GM23338 (cell line): ENCODE measurements around the gene FBXW7. TPM values are rescaled to one million over a fixed set of nuclear protein-coding genes. Genes with fewer than 3 reads are reported as not detected.

Experiments
- ATAC-seq: fragments of 200-7000 bp; cut with Tn5 transposase; 3 replicates; pipeline ENCODE4 v1.9.1; 2020
- DNase-seq: peaks from one replicate; pipeline ENCODE4 v3.0.0-alpha.2; 2015; ENCODE audit warnings: low spot score
- H2AFZ ChIP-seq: fragments of 200-600 bp; sonication (generic); 2 replicates; pipeline ENCODE4 v1.8.0; 2016; ENCODE audit warnings: antibody characterized with exemption, mild to moderate bottlenecking, moderate library complexity
- H3F3A ChIP-seq: fragments of 200-600 bp; sonication (generic); replicated peaks from 2 replicates; pipeline ENCODE4 v1.8.0; 2017; ENCODE audit warnings: antibody characterized with exemption, mixed run types, low read depth
- H3K27ac ChIP-seq: fragments of 200-600 bp; sonication (generic); 2 replicates; pipeline ENCODE4 v1.6.1; 2016; ENCODE audit warnings: low read depth
- H3K27me3 ChIP-seq: fragments of 200-600 bp; sonication (generic); 2 replicates; pipeline ENCODE4 v1.8.0; 2016; ENCODE audit warnings: mild to moderate bottlenecking, mixed run types, moderate library complexity; ENCODE audit not compliant: insufficient read depth
- H3K36me3 ChIP-seq: fragments of 200-600 bp; sonication (generic); 2 replicates; pipeline ENCODE4 v1.8.0; 2016; ENCODE audit warnings: mild to moderate bottlenecking; ENCODE audit not compliant: insufficient read depth
- H3K4me1 ChIP-seq: fragments of 200-600 bp; sonication (generic); 2 replicates; pipeline ENCODE4 v1.8.0; 2016; ENCODE audit warnings: mild to moderate bottlenecking, moderate library complexity; ENCODE audit not compliant: insufficient read depth
- H3K4me2 ChIP-seq: fragments of 200-600 bp; sonication (generic); 2 replicates; pipeline ENCODE4 v1.7.1; 2017; ENCODE audit warnings: mixed run types
- H3K4me3 ChIP-seq: fragments of 200-600 bp; sonication (generic); 2 replicates; pipeline ENCODE4 v1.6.1; 2016; ENCODE audit warnings: mixed run types
- H3K79me2 ChIP-seq: fragments of 200-600 bp; sonication (generic); replicated peaks from 2 replicates; pipeline ENCODE4 v1.8.0; 2017; ENCODE audit warnings: mild to moderate bottlenecking; ENCODE audit not compliant: insufficient read depth
- H3K9me2 ChIP-seq: fragments of 200-600 bp; sonication (generic); 2 replicates; pipeline ENCODE4 v1.8.0; 2017; ENCODE audit not compliant: insufficient read depth
- H4K20me1 ChIP-seq: fragments of 200-600 bp; sonication (generic); replicated peaks from 2 replicates; pipeline ENCODE4 v1.8.0; 2017; ENCODE audit warnings: mild to moderate bottlenecking; ENCODE audit not compliant: insufficient read depth
- H3K27ac Mint-ChIP-seq: 2 replicates; pipeline ENCODE4 v1.8.0; 2020; ENCODE audit warnings: inconsistent platforms, mild to moderate bottlenecking, moderate library complexity, mixed read lengths
- H3K27me3 Mint-ChIP-seq: 3 replicates; pipeline ENCODE4 v1.8.0; 2022; ENCODE audit warnings: low read depth, mild to moderate bottlenecking, moderate library complexity, mixed read lengths, inconsistent platforms; ENCODE audit not compliant: insufficient read depth, poor library complexity
- H3K36me3 Mint-ChIP-seq: 3 replicates; pipeline ENCODE4 v1.8.0; 2021; ENCODE audit warnings: low read depth, mild to moderate bottlenecking, inconsistent platforms, moderate library complexity, mixed read lengths
- H3K4me1 Mint-ChIP-seq: 3 replicates; pipeline ENCODE4 v1.8.0; 2020; ENCODE audit warnings: mild to moderate bottlenecking, inconsistent platforms, mixed read lengths
- H3K4me3 Mint-ChIP-seq: 3 replicates; pipeline ENCODE4 v1.8.0; 2021; ENCODE audit warnings: moderate library complexity, mild to moderate bottlenecking, inconsistent platforms, mixed read lengths
- H3K9me3 Mint-ChIP-seq: 3 replicates; pipeline ENCODE4 v1.8.0; 2020; ENCODE audit warnings: moderate library complexity, mild to moderate bottlenecking, inconsistent platforms, mixed read lengths
- CREB1 ChIP-seq: fragments of 250-450 bp; sonication (Bioruptor Pico); IDR thresholded peaks from 2 replicates; pipeline ENCODE4 v1.5.0; 2020; ENCODE audit warnings: low read depth, mild to moderate bottlenecking, moderate library complexity
- EZH2 ChIP-seq: fragments of 200-600 bp; sonication (generic); IDR thresholded peaks from one replicate; pipeline ENCODE4 v1.8.0; 2017; ENCODE audit warnings: antibody characterized with exemption, mild to moderate bottlenecking, low read depth; ENCODE audit not compliant: unreplicated experiment
- EZH2phosphoT487 ChIP-seq: fragments of 200-600 bp; sonication (generic); IDR thresholded peaks from one replicate; pipeline ENCODE4 v1.8.1; 2018; ENCODE audit warnings: antibody characterized with exemption; ENCODE audit not compliant: unreplicated experiment
- JUNB ChIP-seq: IDR thresholded peaks from one replicate; pipeline ENCODE4 v1.6.1; 2016; ENCODE audit warnings: antibody characterized with exemption; ENCODE audit not compliant: unreplicated experiment
- NANOG ChIP-seq: IDR thresholded peaks from 2 replicates; pipeline ENCODE4 v1.6.1; 2016; ENCODE audit warnings: antibody characterized with exemption, borderline replicate concordance
- POLR2AphosphoS5 ChIP-seq: IDR thresholded peaks from 2 replicates; pipeline ENCODE4 v1.6.1; 2016; ENCODE audit warnings: antibody characterized with exemption, low read depth
- STAT1 ChIP-seq: IDR thresholded peaks from one replicate; pipeline ENCODE4 v1.6.1; 2016; ENCODE audit warnings: antibody characterized with exemption; ENCODE audit not compliant: unreplicated experiment
- ZNF114 ChIP-seq: fragments of 250-450 bp; sonication (Bioruptor Pico); IDR thresholded peaks from 2 replicates; pipeline ENCODE4 v1.5.0; 2020; ENCODE audit warnings: mild to moderate bottlenecking, moderate library complexity
- ZNF331 ChIP-seq: fragments of 250-450 bp; sonication (Bioruptor Pico); IDR thresholded peaks from 2 replicates; pipeline ENCODE4 v1.5.0; 2020; ENCODE audit warnings: low read depth, mild to moderate bottlenecking, moderate library complexity
- polyA plus RNA-seq: library from polyadenylated mRNA; unstranded; fragments of >200 nt; fragmentation: Nextera tagmentation; extraction: Ambion mirVana; gene quantifications from 2 replicates; pipeline ENCODE4 v1.2.1, GENCODE V29; 2016
- total RNA-seq: library from RNA; depleted of rRNA; stranded (reverse); fragments of >200 nt; shearing (Covaris generic); gene quantifications from 2 replicates; pipeline ENCODE4 v1.2.3, GENCODE V29; 2014
- TF ChIP-seq, protein P1 (sequence below), 2 experiments: fragments of 200-600 bp in 1 of 2; sonication (generic) in 1 of 2; conservative IDR thresholded peaks; 2 replicates each; pipeline versions ENCODE4 v1.5.1 to v1.6.1; 2016 to 2017; ENCODE audit warnings: antibody characterized with exemption in 2 of 2, low read depth in 2 of 2, mild to moderate bottlenecking in 2 of 2, moderate library complexity in 1 of 2
- TF ChIP-seq, protein P2 (sequence below): IDR thresholded peaks from one replicate; pipeline ENCODE4 v1.6.1; 2018; ENCODE audit warnings: antibody characterized with exemption; ENCODE audit not compliant: unreplicated experiment
- TF ChIP-seq, protein P3 (sequence below): IDR thresholded peaks from 2 replicates; pipeline ENCODE4 v1.6.1; 2016; ENCODE audit warnings: antibody characterized with exemption
- TF ChIP-seq, protein P4 (sequence below): fragments of 250-450 bp; sonication (Bioruptor Pico); IDR thresholded peaks from 2 replicates; pipeline ENCODE4 v1.5.0; 2020; ENCODE audit warnings: mild to moderate bottlenecking, moderate library complexity

The FBXW7 gene
- total and polyA plus RNA-seq, 2 experiments from 2014 or later: 25.8 to 34.7 TPM

DNA sequence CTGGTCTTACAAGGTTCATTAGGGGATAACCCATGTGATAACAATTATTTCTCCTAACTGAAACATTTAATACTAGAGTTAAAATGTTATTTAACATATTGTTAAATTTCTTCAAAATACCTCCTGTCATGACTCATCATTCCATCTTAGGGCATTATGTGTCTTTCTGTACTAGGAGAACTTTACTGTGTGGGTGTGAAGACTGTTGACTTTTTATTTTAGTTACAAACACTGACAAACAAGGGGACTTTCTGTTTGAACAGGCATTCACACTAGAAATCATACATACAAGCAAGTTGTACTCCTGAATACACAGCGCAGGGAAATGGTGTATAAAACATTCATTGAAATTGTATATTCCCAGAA, 175.9 kb downstream of the FBXW7 start:
- 0 out of 2 replicates have a peak, but pooled peaks cover 4% of the 10 kb centered on the region for H3K79me2 ChIP-seq
- no peaks in the 10 kb centered on the region for H3K9me2 ChIP-seq
- no peak overlapping the region for H3K27ac ChIP-seq
- H3K36me3 ChIP-seq: no peaks in the 10 kb centered on the region
- Mint-ChIP-seq H3K36me3 (no peaks in the 10 kb centered on the region), H3K4me1 (peaks cover 2% of the 10 kb centered on the region; the same call in 2 of the 3 replicates), H3K4me3 (no peak overlapping the region), H3K27ac (peak overlapping the region; percentile 49), H3K9me3 (no peaks in the 10 kb centered on the region), H3K27me3 (no peaks in the 10 kb centered on the region)
- ATAC-seq (no peak), DNase-seq (no peak)
- H3K4me2 ChIP-seq: no peak overlapping the region
- H3F3A ChIP-seq: no peaks in the 10 kb centered on the region
- H3K27me3 ChIP-seq: no peaks in the 10 kb centered on the region
- no peak for TF ChIP-seq JUNB
- TF ChIP-seq, protein P1, sequence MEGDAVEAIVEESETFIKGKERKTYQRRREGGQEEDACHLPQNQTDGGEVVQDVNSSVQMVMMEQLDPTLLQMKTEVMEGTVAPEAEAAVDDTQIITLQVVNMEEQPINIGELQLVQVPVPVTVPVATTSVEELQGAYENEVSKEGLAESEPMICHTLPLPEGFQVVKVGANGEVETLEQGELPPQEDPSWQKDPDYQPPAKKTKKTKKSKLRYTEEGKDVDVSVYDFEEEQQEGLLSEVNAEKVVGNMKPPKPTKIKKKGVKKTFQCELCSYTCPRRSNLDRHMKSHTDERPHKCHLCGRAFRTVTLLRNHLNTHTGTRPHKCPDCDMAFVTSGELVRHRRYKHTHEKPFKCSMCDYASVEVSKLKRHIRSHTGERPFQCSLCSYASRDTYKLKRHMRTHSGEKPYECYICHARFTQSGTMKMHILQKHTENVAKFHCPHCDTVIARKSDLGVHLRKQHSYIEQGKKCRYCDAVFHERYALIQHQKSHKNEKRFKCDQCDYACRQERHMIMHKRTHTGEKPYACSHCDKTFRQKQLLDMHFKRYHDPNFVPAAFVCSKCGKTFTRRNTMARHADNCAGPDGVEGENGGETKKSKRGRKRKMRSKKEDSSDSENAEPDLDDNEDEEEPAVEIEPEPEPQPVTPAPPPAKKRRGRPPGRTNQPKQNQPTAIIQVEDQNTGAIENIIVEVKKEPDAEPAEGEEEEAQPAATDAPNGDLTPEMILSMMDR (conservative IDR thresholded peaks at IDR 0.05; ENCODE audit: low read depth in 2 of 2): no peak
- no peak for TF ChIP-seq EZH2phosphoT487
- TF ChIP-seq, protein P2, sequence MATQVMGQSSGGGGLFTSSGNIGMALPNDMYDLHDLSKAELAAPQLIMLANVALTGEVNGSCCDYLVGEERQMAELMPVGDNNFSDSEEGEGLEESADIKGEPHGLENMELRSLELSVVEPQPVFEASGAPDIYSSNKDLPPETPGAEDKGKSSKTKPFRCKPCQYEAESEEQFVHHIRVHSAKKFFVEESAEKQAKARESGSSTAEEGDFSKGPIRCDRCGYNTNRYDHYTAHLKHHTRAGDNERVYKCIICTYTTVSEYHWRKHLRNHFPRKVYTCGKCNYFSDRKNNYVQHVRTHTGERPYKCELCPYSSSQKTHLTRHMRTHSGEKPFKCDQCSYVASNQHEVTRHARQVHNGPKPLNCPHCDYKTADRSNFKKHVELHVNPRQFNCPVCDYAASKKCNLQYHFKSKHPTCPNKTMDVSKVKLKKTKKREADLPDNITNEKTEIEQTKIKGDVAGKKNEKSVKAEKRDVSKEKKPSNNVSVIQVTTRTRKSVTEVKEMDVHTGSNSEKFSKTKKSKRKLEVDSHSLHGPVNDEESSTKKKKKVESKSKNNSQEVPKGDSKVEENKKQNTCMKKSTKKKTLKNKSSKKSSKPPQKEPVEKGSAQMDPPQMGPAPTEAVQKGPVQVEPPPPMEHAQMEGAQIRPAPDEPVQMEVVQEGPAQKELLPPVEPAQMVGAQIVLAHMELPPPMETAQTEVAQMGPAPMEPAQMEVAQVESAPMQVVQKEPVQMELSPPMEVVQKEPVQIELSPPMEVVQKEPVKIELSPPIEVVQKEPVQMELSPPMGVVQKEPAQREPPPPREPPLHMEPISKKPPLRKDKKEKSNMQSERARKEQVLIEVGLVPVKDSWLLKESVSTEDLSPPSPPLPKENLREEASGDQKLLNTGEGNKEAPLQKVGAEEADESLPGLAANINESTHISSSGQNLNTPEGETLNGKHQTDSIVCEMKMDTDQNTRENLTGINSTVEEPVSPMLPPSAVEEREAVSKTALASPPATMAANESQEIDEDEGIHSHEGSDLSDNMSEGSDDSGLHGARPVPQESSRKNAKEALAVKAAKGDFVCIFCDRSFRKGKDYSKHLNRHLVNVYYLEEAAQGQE: no peak
- no peak for TF ChIP-seq POLR2AphosphoS5
- TF ChIP-seq CREB1 (CRISPR knock-in tag): no peak
- TF ChIP-seq EZH2: no peak
- no peak for TF ChIP-seq ZNF114 (CRISPR knock-in tag)
- TF ChIP-seq STAT1: no peak
- TF ChIP-seq, protein P3, sequence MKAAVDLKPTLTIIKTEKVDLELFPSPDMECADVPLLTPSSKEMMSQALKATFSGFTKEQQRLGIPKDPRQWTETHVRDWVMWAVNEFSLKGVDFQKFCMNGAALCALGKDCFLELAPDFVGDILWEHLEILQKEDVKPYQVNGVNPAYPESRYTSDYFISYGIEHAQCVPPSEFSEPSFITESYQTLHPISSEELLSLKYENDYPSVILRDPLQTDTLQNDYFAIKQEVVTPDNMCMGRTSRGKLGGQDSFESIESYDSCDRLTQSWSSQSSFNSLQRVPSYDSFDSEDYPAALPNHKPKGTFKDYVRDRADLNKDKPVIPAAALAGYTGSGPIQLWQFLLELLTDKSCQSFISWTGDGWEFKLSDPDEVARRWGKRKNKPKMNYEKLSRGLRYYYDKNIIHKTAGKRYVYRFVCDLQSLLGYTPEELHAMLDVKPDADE: no peak
- TF ChIP-seq, protein P4, sequence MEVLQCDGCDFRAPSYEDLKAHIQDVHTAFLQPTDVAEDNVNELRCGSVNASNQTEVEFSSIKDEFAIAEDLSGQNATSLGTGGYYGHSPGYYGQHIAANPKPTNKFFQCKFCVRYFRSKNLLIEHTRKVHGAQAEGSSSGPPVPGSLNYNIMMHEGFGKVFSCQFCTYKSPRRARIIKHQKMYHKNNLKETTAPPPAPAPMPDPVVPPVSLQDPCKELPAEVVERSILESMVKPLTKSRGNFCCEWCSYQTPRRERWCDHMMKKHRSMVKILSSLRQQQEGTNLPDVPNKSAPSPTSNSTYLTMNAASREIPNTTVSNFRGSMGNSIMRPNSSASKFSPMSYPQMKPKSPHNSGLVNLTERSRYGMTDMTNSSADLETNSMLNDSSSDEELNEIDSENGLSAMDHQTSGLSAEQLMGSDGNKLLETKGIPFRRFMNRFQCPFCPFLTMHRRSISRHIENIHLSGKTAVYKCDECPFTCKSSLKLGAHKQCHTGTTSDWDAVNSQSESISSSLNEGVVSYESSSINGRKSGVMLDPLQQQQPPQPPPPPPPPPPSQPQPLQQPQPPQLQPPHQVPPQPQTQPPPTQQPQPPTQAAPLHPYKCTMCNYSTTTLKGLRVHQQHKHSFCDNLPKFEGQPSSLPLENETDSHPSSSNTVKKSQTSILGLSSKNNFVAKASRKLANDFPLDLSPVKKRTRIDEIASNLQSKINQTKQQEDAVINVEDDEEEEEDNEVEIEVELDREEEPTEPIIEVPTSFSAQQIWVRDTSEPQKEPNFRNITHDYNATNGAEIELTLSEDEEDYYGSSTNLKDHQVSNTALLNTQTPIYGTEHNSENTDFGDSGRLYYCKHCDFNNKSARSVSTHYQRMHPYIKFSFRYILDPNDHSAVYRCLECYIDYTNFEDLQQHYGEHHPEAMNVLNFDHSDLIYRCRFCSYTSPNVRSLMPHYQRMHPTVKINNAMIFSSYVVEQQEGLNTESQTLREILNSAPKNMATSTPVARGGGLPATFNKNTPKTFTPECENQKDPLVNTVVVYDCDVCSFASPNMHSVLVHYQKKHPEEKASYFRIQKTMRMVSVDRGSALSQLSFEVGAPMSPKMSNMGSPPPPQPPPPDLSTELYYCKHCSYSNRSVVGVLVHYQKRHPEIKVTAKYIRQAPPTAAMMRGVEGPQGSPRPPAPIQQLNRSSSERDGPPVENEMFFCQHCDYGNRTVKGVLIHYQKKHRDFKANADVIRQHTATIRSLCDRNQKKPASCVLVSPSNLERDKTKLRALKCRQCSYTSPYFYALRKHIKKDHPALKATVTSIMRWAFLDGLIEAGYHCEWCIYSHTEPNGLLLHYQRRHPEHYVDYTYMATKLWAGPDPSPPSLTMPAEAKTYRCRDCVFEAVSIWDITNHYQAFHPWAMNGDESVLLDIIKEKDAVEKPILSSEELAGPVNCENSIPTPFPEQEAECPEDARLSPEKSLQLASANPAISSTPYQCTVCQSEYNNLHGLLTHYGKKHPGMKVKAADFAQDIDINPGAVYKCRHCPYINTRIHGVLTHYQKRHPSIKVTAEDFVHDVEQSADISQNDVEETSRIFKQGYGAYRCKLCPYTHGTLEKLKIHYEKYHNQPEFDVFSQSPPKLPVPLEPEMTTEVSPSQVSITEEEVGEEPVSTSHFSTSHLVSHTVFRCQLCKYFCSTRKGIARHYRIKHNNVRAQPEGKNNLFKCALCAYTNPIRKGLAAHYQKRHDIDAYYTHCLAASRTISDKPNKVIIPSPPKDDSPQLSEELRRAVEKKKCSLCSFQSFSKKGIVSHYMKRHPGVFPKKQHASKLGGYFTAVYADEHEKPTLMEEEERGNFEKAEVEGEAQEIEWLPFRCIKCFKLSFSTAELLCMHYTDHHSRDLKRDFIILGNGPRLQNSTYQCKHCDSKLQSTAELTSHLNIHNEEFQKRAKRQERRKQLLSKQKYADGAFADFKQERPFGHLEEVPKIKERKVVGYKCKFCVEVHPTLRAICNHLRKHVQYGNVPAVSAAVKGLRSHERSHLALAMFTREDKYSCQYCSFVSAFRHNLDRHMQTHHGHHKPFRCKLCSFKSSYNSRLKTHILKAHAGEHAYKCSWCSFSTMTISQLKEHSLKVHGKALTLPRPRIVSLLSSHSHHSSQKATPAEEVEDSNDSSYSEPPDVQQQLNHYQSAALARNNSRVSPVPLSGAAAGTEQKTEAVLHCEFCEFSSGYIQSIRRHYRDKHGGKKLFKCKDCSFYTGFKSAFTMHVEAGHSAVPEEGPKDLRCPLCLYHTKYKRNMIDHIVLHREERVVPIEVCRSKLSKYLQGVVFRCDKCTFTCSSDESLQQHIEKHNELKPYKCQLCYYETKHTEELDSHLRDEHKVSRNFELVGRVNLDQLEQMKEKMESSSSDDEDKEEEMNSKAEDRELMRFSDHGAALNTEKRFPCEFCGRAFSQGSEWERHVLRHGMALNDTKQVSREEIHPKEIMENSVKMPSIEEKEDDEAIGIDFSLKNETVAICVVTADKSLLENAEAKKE: no peak
- TF ChIP-seq ZNF331 (CRISPR knock-in tag): no peak
- TF ChIP-seq NANOG: no peak
- H3K4me1 ChIP-seq: peaks cover 10% of the 10 kb centered on the region
- no peaks in the 10 kb centered on the region for H4K20me1 ChIP-seq
- H2AFZ ChIP-seq: no peak overlapping the region
- no peak overlapping the region for H3K4me3 ChIP-seq
